HG02981 (cell line): ENCODE results near the gene CXXC1.
"Not testable (repeated sequence)": the region's sequence is repeated elsewhere in the genome, so short reads cannot be mapped to it uniquely, and the experiment has no call there.

Source experiments
- ATAC-seq: cut with Tn5 transposase; IDR thresholded peaks from one replicate; pipeline ENCODE4 v1.9.1; 2021; ENCODE audit warnings: mild to moderate bottlenecking, moderate library complexity; ENCODE audit not compliant: unreplicated experiment

The CXXC1 gene

GRCh38 chr18:50298443-50299284 lies 11.2 kb upstream of the CXXC1 start:
- ATAC-seq = no peak

- ATAC-seq = peak; percentile 100
Observed at GRCh38 chr18:50297621-50298442, 10.3 kb upstream of the CXXC1 start.

GRCh38 chr18:50293039-50293438 lies 5.5 kb upstream of the CXXC1 start:
- ATAC-seq = no peak

- ATAC-seq = no peak
Observed at GRCh38 chr18:50289108-50289443, 1.6 kb upstream of the CXXC1 start.

GRCh38 chr18:50288348-50289107 lies 1.0 kb upstream of the CXXC1 start:
- not testable (repeated sequence) for ATAC-seq

- no peak for ATAC-seq
Observed at GRCh38 chr18:50287028-50287440, 458 bp downstream of the CXXC1 start.

GRCh38 chr18:50286391-50287027 lies 983 bp downstream of the CXXC1 start:
- ATAC-seq = no peak

- no peak for ATAC-seq
Observed at GRCh38 chr18:50285631-50286321, 1.7 kb downstream of the CXXC1 start.

- no peak for ATAC-seq
Observed at GRCh38 chr18:50285071-50285470, 2.4 kb downstream of the CXXC1 start.

- no peak for ATAC-seq
Observed at GRCh38 chr18:50284255-50284885, 3.1 kb downstream of the CXXC1 start.

- ATAC-seq = no peak
Observed at GRCh38 chr18:50283469-50284209, 3.9 kb downstream of the CXXC1 start.

- ATAC-seq = no peak
Observed at GRCh38 chr18:50282521-50283335, 4.8 kb downstream of the CXXC1 start.

- ATAC-seq = no peak
Observed at GRCh38 chr18:50281972-50282520, 5.4 kb downstream of the CXXC1 start.

GRCh38 chr18:50281295-50281971 lies 6.1 kb downstream of the CXXC1 start, which contains the start of gene MBD1:
Gene MBD1, minus strand, starts transcription at chr18:50281523. Its CDS starts 1,531 bp downstream, at chr18:50279992.
- peak; percentile 92 for ATAC-seq

GRCh38 chr18:50280707-50281294 lies 6.7 kb downstream of the CXXC1 start:
- no peak for ATAC-seq

GRCh38 chr18:50279752-50280151 lies 7.7 kb downstream of the CXXC1 start:
- ATAC-seq = no peak

GRCh38 chr18:50277942-50278341 lies 9.6 kb downstream of the CXXC1 start:
- ATAC-seq = no peak
